Uterus (tissue), 2 donors: ENCODE measurements around the gene EVPLL.

Experiments
- POLR2A ChIP-seq, 2 donors: fragments of 450-650 bp; IDR thresholded peaks; one replicate each; pipeline ENCODE4 v1.6.1; 2016; ENCODE audit warnings: antibody characterized with exemption in 2 of 2, mild to moderate bottlenecking in 1 of 2, moderate library complexity in 1 of 2
- TF ChIP-seq, protein P1 (sequence below), 4 experiments: fragments of 200-600 bp in 2 of 4; fragments of 450-650 bp in 2 of 4; sonication (generic) in 2 of 4; IDR thresholded peaks; one replicate each; pipeline ENCODE4 v1.5.1; 2016 to 2019; ENCODE audit warnings: antibody characterized with exemption in 4 of 4, mild to moderate bottlenecking in 2 of 4, moderate library complexity in 1 of 4

DNA sequence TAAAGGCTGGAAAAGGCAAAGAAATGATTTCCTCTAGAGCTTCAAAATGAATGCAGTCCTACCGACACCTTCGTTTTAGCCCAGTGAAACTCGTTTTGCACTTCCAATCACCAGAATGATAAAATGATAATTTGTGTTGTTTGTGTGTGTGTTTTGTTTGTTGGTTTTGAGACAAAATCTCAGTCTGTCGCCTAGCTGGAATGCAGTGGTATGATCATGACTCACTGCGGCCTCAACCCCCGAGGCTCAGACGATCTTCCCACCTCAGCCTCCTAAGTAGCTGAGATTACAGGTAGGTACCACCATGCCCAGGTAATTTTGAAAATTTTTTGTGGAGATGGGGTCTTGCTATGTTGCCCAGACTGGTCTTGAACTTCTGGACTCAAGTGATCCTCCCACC lies 3.4 kb upstream of the EVPLL start:
- TF ChIP-seq, protein P1, sequence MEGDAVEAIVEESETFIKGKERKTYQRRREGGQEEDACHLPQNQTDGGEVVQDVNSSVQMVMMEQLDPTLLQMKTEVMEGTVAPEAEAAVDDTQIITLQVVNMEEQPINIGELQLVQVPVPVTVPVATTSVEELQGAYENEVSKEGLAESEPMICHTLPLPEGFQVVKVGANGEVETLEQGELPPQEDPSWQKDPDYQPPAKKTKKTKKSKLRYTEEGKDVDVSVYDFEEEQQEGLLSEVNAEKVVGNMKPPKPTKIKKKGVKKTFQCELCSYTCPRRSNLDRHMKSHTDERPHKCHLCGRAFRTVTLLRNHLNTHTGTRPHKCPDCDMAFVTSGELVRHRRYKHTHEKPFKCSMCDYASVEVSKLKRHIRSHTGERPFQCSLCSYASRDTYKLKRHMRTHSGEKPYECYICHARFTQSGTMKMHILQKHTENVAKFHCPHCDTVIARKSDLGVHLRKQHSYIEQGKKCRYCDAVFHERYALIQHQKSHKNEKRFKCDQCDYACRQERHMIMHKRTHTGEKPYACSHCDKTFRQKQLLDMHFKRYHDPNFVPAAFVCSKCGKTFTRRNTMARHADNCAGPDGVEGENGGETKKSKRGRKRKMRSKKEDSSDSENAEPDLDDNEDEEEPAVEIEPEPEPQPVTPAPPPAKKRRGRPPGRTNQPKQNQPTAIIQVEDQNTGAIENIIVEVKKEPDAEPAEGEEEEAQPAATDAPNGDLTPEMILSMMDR (IDR thresholded peaks at IDR 0.05), result no peak
- TF ChIP-seq POLR2A (IDR thresholded peaks at IDR 0.05), result no peak
